Stimulated activated CD4-positive, alpha-beta T cell treated with anti-CD3 and anti-CD28 coated beads, Interleukin-15, amount 100 ng/mL, for 24 hours (primary cell): Measurements from ENCODE around the gene CCL20.
"Not testable (repeated sequence)": the region's sequence is repeated elsewhere in the genome, so short reads cannot be mapped to it uniquely, and the experiment has no call there.

Experiments used
- DNase-seq: peaks from one replicate; pipeline ENCODE4 v3.0.0-alpha.2; 2020

Gene CCL20, protein sequence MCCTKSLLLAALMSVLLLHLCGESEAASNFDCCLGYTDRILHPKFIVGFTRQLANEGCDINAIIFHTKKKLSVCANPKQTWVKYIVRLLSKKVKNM

DNA sequence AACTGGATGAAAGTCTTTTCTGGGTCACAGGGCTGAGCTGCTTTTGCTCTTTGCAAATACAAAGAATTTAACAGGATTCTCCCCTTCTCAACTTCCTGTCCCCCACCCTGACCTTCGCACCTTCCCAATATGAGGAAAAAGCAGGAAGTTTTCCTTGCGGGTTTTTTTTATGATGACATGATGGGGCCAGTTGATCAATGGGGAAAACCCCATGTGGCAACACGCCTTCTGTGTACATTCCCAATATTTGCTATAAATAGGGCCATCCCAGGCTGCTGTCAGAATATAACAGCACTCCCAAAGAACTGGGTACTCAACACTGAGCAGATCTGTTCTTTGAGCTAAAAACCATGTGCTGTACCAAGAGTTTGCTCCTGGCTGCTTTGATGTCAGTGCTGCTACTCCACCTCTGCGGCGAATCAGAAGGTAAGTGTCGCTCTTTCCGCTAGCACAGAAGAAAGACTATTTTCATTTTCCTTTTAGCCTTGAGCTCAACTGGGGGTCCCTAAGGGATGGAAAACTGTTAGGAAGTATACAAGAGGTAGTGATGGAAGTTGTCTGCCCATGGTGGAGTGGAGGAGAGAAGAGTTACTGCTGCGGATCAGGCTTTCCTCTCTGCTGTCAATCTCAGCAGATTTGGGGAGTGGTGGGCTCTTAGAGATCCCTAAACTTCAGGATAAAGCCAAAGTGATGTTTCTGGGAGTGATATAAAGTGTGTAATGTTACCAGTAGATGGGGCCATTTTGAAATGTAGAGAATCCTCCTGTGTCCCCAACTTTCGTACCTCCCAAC, at the start of gene CCL20:
TSS of gene CCL20 (plus strand) at position 281 of the 792 bp plus-strand sequence. CDS start at position 351, 70 bp downstream.
- no peak for DNase-seq

DNA sequence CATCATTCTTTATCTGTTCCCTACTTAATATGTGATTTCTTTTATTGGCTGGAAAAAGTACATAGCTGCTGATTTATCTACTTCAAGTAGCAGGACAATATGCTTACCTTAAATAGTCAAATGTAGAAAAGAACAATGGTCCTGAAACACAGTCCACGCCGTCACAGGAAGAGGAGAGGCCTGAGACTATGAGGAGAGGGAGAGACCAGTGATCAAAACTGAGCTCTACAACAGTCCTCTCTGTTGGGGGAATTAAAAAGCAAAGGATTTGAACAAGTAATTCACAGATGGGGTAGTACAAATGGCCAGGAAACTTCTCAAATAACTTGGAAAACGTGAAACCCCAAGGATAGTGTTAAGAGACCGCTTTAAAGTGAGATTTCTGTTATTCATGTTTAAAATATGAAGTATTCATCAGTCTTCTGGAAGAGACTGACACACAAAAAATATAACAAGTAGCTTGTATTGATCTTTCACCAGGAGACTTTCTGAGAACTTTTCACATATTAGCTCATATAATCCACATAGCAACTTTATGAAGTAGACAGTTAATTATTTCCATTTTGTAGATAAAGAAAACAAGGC, 47.8 kb upstream of the CCL20 start:
- no peak for DNase-seq

DNA sequence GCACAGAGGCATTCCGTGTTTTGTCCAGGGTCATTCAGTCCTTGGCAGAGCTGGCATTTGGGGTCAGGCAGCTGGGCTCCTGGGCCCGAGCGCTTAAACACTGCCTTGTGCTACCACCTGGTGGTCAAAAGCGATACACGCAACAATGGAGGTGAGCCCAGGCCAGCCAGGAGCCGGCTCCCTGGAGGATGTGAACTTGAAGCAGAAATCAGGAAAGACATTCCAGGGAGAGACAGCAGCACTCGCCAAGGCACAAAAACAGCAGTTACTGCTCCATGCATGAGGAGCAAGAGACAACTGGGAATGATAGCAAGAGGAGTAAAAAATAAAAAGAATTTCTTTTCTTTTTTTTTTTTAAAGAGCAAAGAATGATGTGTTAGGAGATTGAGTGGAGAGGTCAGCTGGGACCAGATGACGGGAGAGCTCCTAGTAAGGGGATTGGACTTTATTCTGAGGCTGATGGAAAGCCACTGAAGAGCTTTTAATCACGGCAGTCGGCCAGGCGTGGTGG, 47.2 kb upstream of the CCL20 start:
- DNase-seq = peak; percentile 73

DNA sequence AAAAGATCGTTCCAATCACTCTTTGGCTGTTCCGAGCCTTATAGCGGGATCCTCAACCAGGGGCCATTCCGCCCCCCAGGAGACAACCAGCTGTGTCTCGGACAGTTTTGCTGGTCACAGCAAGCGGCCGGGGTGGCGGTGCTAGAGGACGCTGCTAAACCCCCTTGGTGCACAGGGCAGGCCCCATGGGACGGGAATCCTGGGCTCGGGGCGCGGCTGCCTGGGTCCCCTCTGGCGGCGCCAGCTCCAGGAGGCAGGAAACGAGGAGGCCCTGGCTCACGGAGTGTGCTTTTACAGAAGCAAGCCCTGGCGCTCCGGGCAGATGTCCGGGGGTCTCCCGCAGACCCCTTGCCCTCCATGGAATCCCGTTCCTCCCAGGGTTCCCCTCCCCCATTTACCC, 45.8 kb upstream of the CCL20 start:
- no peak for DNase-seq

DNA sequence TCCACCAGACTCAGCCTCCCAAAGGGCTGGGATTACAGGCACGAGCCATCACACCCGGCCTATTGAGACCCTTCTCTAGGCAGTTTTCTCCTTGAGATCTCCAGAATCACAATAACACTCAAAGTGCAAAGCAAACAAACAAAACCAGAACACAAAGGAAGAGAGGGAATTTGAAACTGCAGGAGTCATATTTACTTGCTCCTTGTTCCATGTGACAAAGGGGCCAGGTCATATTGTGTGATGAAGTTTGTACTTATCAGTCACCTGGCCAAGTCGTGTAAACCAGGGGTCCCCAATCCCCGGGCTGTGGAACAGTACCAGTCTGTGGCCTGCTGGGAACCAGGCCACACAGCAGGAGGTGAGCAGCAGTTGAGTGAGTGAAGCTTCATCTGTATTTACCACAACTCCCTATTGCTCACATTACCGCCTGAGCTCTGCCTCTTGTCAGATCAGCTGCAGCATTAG, 41.4 kb upstream of the CCL20 start:
- no peak for DNase-seq

DNA sequence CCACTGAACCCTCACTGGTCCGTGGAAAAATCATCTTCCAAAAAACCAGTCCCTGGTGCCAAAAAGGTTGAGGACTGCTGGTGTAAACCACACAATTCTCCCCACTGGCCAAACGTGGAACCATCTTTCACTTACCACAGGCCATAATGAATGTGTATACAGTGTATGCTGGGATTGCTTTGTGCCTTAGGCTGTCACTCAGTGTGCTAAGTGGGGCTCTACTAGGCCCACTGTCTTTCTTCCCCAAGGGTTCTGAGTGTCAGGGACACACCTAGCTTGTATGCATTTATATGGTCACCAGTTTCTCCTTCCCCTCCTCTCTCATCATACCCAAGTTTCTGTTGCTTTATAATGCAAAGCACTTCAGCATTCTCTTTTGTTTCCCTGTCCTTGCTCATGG, 40.7 kb upstream of the CCL20 start:
- no peak for DNase-seq

DNA sequence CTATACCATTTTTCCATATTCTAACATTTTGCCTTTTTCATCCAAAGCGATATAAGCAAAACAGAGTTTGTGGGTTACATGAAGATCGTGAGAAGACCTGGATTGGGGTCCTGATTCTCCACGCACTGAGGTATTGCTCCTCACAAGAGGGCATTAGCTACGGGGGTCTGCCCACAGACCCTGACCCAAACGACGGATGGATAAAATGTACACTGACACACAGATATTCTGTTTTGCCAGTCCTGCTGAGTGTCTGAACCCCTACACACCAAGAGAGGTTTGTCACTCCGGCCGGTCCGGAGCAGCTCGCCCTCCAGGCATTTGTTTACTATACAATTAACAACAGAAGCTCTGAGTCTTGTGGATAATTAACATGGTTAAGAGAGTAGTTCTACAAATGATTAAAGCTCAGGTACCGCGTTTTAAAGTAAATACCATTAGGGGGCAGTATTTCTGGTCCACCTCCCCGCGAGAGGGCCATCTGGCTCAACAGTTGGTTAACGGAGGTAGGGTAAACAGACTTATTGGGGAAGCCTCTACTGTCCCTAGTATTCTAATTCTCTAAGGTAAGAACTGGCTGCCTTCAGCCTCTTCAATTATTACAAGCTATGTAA, 39.5 kb upstream of the CCL20 start:
- peak; percentile 15 for DNase-seq

DNA sequence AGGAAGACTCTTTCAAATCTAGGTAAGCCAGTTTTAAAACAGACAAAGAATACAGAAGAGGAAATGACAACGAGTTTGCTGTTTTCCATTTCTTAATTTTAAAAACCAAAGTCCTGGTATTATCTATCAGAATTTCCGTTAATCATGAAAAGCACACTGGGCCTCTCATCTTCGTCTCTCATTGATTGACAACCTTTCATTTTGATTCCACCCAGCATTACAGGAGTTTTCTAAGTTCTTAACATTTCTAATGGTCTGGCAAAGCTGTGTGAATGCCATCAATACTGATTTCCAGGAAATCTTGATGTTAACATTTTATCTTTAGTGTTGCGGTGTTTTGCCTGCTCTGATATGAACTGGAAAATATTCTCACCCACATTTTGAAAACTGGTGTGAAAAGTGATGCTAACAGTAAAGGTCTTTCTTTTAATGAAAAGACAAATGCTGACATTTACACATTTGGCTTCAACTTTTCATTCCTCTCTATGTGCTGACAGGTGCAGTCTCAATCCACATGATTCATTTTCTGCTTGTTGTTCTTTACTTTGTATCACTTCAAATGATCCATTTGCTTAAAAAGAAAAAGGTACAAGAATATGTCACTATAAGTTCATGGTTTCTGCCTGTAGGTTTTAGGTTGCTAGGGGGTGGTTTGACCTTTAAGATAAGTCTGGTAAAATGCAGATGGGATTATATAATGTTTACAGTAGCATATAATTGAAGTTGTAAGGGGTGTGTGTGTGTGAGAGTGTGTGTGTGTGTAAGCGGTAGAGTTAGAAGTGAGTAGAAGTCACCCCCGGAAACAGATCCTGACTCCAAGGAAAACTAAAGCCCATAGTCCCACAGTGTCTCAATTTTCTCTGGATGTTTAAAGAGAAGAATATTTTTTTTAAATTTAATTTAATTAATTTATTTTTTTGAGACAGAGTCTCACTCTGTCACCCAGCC, 38.5 kb upstream of the CCL20 start:
- no peak for DNase-seq

DNA sequence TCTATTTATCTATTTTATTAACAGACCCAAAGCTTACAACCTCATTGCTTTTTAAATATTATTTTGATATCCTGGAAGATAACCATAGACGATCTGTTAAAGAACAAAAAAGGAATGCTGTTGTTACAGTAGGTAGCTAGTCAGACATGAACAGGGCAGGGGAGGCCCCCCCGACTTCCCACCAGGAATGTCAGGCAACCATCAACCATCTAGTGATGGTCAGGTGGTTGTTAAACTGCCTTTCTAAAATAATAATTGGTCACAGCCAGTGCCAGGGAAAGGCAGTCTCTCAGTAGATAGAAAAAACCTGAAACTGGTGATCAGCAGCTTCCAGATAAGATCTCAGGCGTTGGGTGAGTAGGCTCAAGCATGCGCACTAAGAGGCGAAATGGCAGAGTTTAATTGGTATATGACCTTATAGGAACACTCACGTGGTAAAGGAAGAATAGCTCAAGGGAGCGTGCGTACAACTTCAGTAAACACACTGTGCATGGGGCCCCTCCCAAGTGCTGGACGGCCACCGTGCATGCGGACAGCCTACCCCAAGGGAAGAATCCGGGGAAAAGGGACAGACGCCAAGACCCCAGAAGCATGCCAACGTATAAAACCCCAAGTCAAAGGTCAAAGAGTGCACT, 32.5 kb upstream of the CCL20 start:
- DNase-seq = no peak

DNA sequence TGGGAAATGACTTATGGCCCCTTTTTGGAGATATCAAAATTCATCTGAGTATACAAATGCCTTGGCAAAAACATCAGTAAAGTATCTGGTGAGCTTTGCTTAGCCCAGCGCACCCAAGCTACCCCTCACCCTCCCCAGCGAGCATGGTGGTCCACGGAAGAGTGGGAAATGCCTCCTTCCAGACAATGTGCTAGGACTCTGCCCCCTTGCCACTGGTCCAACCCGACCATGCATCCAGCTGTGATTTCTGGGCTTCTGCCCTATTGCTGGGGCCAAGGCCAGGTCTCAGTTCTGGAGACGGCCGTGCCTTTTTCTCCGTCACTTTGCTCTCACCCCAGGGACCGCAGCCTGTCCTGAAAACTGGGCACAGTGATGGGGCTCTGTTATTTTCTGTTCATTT, 31.8 kb upstream of the CCL20 start:
- no peak for DNase-seq

DNA sequence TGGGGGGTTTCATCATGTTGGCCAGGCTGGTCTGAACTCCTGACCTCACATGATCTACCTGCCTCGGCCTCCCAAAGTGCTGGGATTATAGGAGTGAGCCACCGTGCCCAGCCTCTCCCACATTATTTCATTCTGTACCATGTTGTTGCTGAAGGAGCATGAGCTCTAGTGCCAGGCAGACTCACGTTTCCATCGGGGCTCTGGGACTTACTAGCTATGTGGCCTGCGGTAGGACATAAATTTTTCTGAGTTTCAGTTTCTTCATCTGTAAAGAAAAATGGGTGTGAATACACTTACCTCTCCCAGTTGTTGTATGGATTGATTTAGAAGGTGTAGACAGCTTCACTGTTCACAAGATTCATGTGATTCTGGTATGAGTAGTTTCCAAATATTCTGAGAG, 30.8 kb upstream of the CCL20 start:
- no peak for DNase-seq

DNA sequence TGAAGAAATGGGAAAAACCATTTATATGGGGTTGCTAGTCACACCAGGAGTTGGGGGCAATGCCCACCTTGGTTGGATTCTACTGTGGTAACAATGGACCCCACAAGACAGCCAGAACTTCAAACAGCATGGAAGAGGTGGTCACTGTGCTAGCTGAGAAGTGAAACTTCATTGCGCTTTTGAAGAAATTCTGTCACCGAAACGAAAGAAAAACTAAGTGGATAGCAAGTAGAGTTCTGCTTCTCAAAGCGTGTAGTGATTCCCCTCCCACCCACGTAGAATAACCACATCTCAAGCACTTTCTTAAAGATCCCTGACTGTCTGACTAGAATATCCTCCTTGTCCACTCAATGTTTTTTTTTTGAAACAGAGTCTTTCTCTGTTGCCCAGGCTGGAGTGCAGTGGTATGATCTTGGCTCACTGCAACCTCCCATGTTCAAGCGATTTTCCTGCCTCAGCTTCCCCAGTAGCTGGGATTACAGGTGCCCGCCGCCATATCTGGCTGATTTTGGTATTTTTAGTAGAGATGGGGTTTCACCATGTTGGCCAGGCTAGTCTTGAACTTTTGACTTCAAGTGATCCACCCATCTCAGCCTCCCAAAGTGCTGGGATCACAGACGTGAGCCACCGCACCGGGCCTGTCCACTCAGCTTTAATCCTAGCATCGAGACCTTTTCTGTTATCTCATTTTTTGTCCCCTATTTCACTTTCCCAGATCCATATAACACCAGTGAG, 30.1 kb upstream of the CCL20 start:
- no peak for DNase-seq

DNA sequence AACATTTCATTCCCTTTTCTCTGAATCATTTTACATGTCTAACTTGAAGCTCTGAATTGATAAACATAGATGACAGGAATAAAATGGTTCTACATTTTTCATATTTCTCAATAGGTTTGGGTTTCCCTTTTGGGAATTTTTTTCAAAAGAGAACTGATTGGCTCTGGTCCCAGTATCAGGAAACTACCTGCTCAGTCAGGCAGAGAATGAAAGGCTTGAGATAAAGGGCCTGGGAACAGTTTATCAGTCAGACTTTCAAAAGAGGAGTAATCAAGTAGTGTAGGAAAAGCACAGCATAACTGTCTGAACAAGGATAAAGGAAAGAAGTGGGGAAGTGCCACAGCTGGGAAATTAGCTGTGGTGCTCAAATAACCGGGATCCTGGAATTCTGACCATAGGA, 28.3 kb upstream of the CCL20 start:
- DNase-seq = no peak

DNA sequence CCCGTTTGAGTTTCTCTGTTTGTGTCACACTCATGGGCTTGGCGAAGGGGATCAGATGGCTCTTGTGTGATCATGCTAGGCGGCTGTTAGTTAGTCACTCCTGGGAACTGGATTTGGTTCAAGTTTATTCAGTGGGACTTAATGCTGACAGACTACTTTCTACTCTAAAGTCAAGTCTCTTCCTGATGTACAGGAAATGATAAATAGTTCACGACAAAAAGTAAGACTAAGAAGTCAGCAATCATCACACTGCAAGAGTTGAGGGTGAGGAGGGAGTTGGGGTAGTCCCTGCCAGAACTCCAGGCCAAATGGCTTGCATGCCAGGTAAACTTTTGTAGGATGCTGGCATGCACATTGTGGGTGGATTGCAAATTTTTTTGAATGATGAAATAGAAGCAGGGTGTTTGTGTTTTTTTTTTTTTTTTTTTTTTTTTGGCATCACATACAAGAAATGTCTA, 25.1 kb upstream of the CCL20 start:
- no peak for DNase-seq

DNA sequence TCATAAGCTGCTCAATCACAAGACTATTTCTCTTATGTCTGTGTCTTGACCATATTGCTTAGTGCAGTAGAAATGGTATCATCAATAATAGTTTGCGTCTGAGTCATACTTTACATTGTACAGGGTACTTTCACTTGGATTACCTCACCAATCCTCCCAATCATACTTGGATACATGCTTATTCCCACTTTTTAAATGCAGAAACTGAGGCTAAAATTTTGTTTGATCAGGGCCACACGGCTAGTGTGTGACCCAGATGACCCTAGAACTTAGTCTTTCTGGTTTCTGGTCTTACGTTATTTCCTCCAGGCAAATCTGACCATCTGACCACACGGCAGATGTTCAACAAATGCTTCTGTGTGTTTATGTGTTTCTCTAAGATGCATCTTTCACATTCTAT, 23.8 kb upstream of the CCL20 start:
- no peak for DNase-seq

DNA sequence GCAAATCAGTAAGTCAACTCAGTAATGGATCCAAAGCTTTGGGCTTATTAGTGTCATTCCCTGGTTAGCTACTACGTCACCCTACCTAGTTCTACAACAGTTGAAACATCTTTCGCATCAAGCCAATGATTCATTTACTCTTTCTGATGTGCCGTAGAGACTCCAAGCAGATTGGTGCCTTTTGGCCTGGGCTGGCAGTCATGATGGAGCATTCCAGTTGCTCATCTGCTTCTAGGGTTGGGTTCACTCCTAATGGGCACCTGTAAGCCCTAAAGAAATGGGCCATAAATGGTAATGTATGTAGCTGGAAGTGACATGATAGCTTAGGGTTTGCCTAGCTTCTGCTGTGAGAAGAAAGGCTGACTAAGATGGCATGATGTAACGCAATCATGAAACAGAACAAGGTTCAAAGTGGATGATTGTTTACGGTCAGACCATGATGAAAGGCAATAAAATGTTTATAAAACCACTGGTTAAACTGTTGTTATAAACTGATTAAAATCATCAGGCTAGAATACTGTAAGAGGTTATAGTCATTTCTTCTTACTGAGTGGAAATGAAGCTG, 20.4 kb upstream of the CCL20 start:
- no peak for DNase-seq

DNA sequence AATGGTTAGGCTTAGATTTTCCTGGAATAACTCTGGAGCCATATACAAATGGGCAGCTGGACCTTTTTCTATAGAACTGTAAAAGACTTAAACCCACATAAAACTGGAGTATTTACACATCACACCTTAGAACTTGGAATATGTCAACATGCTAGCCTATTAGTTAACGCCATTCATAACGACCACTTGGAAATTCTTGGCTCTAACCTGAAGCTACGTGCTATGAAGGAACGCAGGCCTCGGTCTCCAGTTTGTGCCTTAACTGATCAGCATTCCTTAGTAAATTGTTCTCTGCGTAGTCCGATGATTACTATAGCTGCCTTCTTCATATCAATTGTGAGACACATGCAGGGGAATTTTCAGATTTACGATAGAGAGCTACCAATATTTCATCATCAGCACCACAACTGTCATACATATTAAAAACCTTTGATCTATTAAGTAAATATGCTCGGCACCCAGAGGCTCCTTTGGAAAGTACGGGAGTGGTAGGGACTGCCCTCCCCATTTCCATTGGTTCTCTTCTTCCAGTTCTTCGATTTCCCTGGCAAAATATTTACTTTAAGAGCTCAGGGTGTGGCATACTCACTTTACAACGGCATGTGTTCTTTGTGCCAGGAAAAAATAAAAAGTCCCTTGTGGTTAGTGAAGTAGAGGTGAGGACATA, 17.5 kb upstream of the CCL20 start:
- no peak for DNase-seq

DNA sequence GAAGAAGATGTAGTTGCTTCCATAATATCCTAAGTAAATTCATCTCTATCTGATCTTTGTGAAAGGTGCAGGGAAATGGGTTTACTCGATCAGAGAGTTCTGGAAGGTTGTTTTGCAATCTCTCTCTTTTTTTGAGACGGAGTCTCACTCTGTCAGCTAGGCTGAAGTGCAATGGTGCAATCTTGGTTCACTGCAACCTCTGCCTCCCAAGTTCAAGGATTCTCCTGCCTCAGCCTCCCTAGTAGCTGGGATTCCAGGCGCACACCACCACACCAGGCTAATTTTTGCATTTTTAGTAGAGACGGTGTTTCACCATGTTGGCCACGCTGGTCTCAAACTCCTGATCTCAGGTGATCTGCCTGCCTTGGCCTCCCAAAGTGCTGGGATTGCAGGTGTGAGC, 16.9 kb upstream of the CCL20 start:
- not testable (repeated sequence) for DNase-seq

DNA sequence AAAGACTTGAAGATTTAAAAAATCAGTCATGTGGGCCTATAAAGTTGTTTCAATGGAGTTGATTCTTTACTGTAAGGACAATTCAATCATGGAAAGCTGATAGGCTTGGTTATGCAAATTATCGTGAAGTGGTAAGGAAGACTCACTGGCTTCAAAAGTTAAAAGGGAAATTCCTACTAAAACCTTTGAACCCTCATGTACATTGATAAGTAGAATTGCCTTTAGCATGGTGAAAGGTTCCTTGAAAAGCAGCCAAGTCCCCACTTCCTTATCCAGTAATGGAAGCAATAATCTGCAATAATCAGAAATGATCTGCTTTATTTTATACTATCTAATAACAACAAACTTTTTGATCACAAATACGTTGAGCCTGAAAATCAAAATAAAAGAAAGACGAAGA, 14.4 kb upstream of the CCL20 start:
- no peak for DNase-seq

DNA sequence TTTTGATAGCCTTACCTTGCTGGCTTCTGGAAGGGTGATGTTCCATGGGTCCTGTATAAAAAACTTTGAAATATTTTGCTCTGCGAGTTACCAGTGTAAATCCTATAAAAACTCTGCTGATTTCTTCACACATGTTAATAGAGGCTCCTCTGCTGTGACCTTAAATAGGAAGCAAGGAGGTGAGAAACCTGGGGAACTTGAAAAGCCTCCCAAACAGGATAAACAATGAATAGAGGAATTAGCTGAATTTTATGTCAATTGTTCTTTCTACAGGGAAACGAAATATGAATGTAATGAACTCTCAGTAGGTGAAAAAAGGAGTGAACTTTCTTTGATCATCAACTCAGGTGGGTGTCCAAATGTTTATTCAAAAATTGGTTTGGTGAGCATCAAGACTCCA, 10.8 kb upstream of the CCL20 start:
- DNase-seq = no peak
